Ascending aorta (tissue), 2 donors: ENCODE results near the gene NOTO. TPM values are rescaled to one million over a fixed set of nuclear protein-coding genes. Genes with fewer than 3 reads are reported as not detected.
"Not testable (repeated sequence)": the region's sequence is repeated elsewhere in the genome, so short reads cannot be mapped to it uniquely, and the experiment has no call there.

Experiments
- DNase-seq, 2 donors: peaks; one replicate each; pipeline ENCODE4 v3.0.0-alpha.2; 2019; ENCODE audit warnings: low spot score in 2 of 2
- H3K27ac ChIP-seq, 2 donors: fragments of 200-600 bp; sonication (generic); one replicate each; pipeline ENCODE4 v1.5.1; 2016 to 2017; ENCODE audit warnings: mild to moderate bottlenecking in 1 of 2
- H3K27me3 ChIP-seq: fragments of 200-600 bp; sonication (generic); one replicate; pipeline ENCODE4 v1.5.1; 2017
- H3K36me3 ChIP-seq, 2 donors: fragments of 200-600 bp; sonication (generic); one replicate each; pipeline ENCODE4 v1.5.1; 2016
- H3K4me1 ChIP-seq, 2 donors: fragments of 200-600 bp; sonication (generic); one replicate each; pipeline ENCODE4 v1.5.1; 2016 to 2017; ENCODE audit warnings: mild to moderate bottlenecking in 1 of 2
- H3K4me3 ChIP-seq, 2 donors: fragments of 200-600 bp; sonication (generic); one replicate each; pipeline ENCODE4 v1.5.1; 2016 to 2017; ENCODE audit warnings: mild to moderate bottlenecking in 1 of 2
- H3K9me3 ChIP-seq, 2 donors: fragments of 200-600 bp; sonication (generic); one replicate each; pipeline ENCODE4 v1.5.1; 2016
- intact Hi-C: fragments of 100-400 bp; cut with DNase I; formaldehyde crosslinking; loops from one replicate; pipeline ENCODE4 v1.15.1; 2023
- total RNA-seq: library from RNA; depleted of rRNA; stranded (reverse); fragments of >200 nt; gene quantifications from one replicate; pipeline ENCODE4 v1.1.0, GENCODE V29; 2016
- TF ChIP-seq, protein P1 (sequence below), 3 experiments: fragments of 200-600 bp in 2 of 3; fragments of 450-650 bp in 1 of 3; sonication (generic) in 2 of 3; IDR thresholded peaks; one replicate each; pipeline ENCODE4 v1.5.1; 2016 to 2019; ENCODE audit warnings: antibody characterized with exemption in 3 of 3, mild to moderate bottlenecking in 1 of 3, moderate library complexity in 1 of 3

NOTO gene
- total RNA-seq, 1 donor from 2014 or later, result not detected

GRCh38 chr2:73197579-73197978 lies 4.8 kb upstream of the NOTO start:
- no peak for DNase-seq
- Histone ChIP-seq H3K4me1 (peaks cover 0 to 4% of the 10 kb centered on the region in 2 donors), H3K27ac (no peak overlapping the region), H3K36me3 (no peaks in the 10 kb centered on the region), H3K9me3 (no peaks in the 10 kb centered on the region), H3K27me3 (peaks cover 15% of the 10 kb centered on the region), H3K4me3 (no peak overlapping the region)
- TF ChIP-seq, protein P1, sequence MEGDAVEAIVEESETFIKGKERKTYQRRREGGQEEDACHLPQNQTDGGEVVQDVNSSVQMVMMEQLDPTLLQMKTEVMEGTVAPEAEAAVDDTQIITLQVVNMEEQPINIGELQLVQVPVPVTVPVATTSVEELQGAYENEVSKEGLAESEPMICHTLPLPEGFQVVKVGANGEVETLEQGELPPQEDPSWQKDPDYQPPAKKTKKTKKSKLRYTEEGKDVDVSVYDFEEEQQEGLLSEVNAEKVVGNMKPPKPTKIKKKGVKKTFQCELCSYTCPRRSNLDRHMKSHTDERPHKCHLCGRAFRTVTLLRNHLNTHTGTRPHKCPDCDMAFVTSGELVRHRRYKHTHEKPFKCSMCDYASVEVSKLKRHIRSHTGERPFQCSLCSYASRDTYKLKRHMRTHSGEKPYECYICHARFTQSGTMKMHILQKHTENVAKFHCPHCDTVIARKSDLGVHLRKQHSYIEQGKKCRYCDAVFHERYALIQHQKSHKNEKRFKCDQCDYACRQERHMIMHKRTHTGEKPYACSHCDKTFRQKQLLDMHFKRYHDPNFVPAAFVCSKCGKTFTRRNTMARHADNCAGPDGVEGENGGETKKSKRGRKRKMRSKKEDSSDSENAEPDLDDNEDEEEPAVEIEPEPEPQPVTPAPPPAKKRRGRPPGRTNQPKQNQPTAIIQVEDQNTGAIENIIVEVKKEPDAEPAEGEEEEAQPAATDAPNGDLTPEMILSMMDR (IDR thresholded peaks at IDR 0.05), result no peak
- intact Hi-C loops, result no loop called here

- intact Hi-C loops, DNase-seq, H3K9me3 ChIP-seq, H3K4me1 ChIP-seq, H3K36me3 ChIP-seq, H3K4me3 ChIP-seq, H3K27ac ChIP-seq: not testable (repeated sequence)
- peaks cover 19% of the 10 kb centered on the region for H3K27me3 ChIP-seq
These were observed 2.1 kb upstream of the NOTO start for GRCh38 chr2:73200281-73200680.

DNA sequence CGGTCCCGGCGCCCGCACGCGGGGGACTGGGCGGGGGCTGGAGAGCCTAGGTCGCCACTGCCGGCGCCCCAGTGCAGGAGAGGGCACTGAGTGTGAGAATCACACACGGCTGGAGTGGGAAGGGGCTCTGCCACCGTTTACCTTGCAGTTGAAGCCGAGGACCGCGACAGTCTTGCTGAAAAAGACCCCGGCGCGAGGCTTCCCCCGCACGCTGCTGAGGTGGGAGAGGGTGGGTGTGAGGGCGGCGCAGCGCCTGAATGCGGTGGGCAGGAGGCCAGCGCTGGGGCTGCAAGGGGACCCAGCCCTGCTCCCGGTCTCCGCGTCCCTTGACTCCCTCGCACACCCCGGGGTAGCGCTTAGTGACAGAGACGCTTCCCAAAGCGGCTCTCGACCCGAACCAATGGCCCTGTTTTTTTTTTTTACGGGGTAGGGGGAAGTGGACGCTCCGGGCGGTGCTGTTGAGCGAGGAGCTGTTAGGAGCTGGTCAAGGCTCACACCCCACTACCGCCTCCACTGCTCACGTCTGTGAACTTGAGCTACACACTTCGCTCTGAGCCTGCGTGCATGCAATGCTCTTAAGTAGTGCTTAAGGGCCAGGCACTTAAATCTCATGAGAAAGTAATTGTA lies 794 bp downstream of the NOTO start:
- TF ChIP-seq, protein P1 (IDR thresholded peaks at IDR 0.05), result no peak
- Histone ChIP-seq H3K27me3 (peaks cover 19% of the 10 kb centered on the region), H3K27ac (no peak overlapping the region), H3K36me3 (no peaks in the 10 kb centered on the region), H3K9me3 (no peaks in the 10 kb centered on the region), H3K4me3 (peak overlapping the region; percentile 38 to 58), H3K4me1 (peaks cover 0 to 7% of the 10 kb centered on the region in 2 donors)
- DNase-seq, result no peak
- intact Hi-C loops, result no loop called here

DNA sequence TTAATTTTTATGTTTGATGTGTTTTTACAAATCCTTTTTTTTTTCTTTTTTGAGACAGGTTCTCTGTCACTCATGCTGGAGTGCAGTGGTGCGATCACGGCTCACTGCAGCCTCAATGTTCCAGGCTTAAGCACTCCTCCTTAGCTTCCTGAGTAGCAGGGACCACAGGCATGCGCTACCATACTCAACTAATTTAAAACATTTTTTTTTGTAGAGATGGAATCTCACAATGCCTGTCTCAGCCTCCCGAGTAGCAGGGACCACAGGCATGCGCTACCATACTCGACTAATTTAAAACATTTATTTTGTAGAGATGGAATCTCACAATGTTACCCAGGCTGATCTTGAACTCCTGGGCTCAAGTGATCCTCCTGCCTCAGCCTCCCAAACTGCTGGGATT lies 3.2 kb downstream of the NOTO start:
- no peak for DNase-seq
- intact Hi-C loops, result no loop called here
- Histone ChIP-seq H3K36me3 (no peaks in the 10 kb centered on the region), H3K27ac (no peak overlapping the region), H3K4me1 (peaks cover 0 to 7% of the 10 kb centered on the region in 2 donors), H3K4me3 (no peak overlapping the region), H3K27me3 (peaks cover 19% of the 10 kb centered on the region), H3K9me3 (no peaks in the 10 kb centered on the region)
- TF ChIP-seq, protein P1 (IDR thresholded peaks at IDR 0.05), result no peak

GRCh38 chr2:73208258-73208657 lies 5.9 kb downstream of the NOTO start:
- DNase-seq, result no peak
- no peaks in the 10 kb centered on the region for H3K27me3 ChIP-seq
- H3K4me1 ChIP-seq, result peaks cover 0 to 10% of the 10 kb centered on the region in 2 donors
- H3K27ac ChIP-seq, result no peak overlapping the region
- H3K9me3 ChIP-seq, result no peaks in the 10 kb centered on the region
- intact Hi-C loops, result no loop called here
- H3K4me3 ChIP-seq, result no peak overlapping the region
- TF ChIP-seq, protein P1 (IDR thresholded peaks at IDR 0.05), result no peak
- no peaks in the 10 kb centered on the region for H3K36me3 ChIP-seq

GRCh38 chr2:73210019-73210418 lies 7.6 kb downstream of the NOTO start:
- intact Hi-C loops, result loop anchor here (5.0 to 10.0 kb wide), 4 partner anchors 48 to 385 kb away; partner anchors contain the start of genes EXOC6B and RAB11FIP5
- H3K27ac ChIP-seq, result no peak overlapping the region
- H3K4me3 ChIP-seq, result no peak overlapping the region
- H3K4me1 ChIP-seq, result peaks cover 0 to 17% of the 10 kb centered on the region in 2 donors
- DNase-seq, result no peak
- no peaks in the 10 kb centered on the region for H3K9me3 ChIP-seq
- H3K36me3 ChIP-seq, result no peaks in the 10 kb centered on the region
- H3K27me3 ChIP-seq, result no peaks in the 10 kb centered on the region
- TF ChIP-seq, protein P1 (IDR thresholded peaks at IDR 0.05), result no peak
